Thyroid gland (tissue), 4 donors: ENCODE measurements around the gene GPR87. TPM values are rescaled to one million over a fixed set of nuclear protein-coding genes. Genes with fewer than 3 reads are reported as not detected.

Source experiments
- DNase-seq, 2 donors: peaks; one replicate each; pipeline ENCODE4 v3.0.0-alpha.2; 2019
- H3K27ac ChIP-seq, 3 donors: fragments of 200-600 bp; sonication (generic); 1 replicate in 2 of 3; 2 replicates in 1 of 3; pipeline ENCODE4 v1.5.1; 2016 to 2019; ENCODE audit warnings: mild to moderate bottlenecking in 1 of 3, moderate library complexity in 1 of 3
- H3K27me3 ChIP-seq: fragments of 200-600 bp; sonication (generic); one replicate; pipeline ENCODE4 v1.5.1; 2019
- H3K36me3 ChIP-seq, 2 donors: fragments of 200-600 bp; sonication (generic); one replicate each; pipeline ENCODE4 v1.5.1; 2016 to 2019
- H3K4me1 ChIP-seq, 2 donors: fragments of 200-600 bp; sonication (generic); one replicate each; pipeline ENCODE4 v1.5.1; 2017 to 2019
- H3K4me3 ChIP-seq, 3 donors: fragments of 200-600 bp; sonication (generic); replicated peaks in 1 of 3; 1 replicate in 2 of 3; 2 replicates in 1 of 3; pipeline ENCODE4 v1.5.1; 2016; ENCODE audit warnings: mild to moderate bottlenecking in 1 of 3
- H3K9me3 ChIP-seq: fragments of 200-600 bp; sonication (generic); one replicate; pipeline ENCODE4 v1.5.1; 2017
- POLR2A ChIP-seq, 2 donors: fragments of 450-650 bp; IDR thresholded peaks; one replicate each; pipeline ENCODE4 v1.6.1; 2017; ENCODE audit warnings: antibody characterized with exemption in 2 of 2, mild to moderate bottlenecking in 2 of 2, moderate library complexity in 1 of 2
- WGBS, 2 donors: methylation state at CpG; one replicate each; pipeline ENCODE4 v1.1.5; 2017; 5-methylcytosine and 5-hydroxymethylcytosine counted together
- intact Hi-C: fragments of 100-400 bp; cut with DNase I; formaldehyde crosslinking; loops from one replicate; pipeline ENCODE4 v1.15.1; 2023
- total RNA-seq, 4 donors: library from RNA; depleted of rRNA; stranded (reverse); fragments of >200 nt; gene quantifications; one replicate each; pipeline ENCODE4 v1.2.3, GENCODE V29; 2016
- TF ChIP-seq, protein P1 (sequence below), 6 experiments: fragments of 200-600 bp in 3 of 6; fragments of 450-650 bp in 3 of 6; sonication (generic) in 3 of 6; IDR thresholded peaks; one replicate each; pipeline ENCODE4 v1.5.1; 2016 to 2019; ENCODE audit warnings: antibody characterized with exemption in 6 of 6, mild to moderate bottlenecking in 2 of 6, inconsistent platforms in 1 of 6, moderate library complexity in 1 of 6

GPR87 gene
- total RNA-seq, 4 donors from 2014 or later, result not detected

DNA sequence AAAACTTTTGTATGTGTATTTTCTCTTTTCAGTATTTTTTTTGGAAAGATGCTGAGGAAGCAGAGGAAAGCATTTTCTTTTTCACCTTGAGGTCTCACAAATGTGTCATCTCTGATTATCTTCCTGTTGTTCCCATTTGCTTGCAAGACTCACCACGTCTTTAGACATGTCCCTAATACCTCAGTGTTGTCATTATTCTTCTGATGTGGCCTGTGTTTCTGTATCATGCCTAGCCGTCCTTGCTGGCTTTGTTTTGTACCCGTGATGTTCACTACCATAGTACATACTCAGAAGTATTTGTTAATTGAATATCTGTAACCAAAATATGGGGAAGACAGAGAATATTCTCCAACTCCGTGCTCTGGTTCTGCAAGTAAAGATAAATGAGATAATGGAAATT is 33.2 kb downstream of the GPR87 start:
- Histone ChIP-seq H3K4me3 (no peak overlapping the region), H3K27me3 (no peaks in the 10 kb centered on the region), H3K4me1 (no peaks in the 10 kb centered on the region), H3K36me3 (no peaks in the 10 kb centered on the region), H3K9me3 (no peaks in the 10 kb centered on the region), H3K27ac (no peak overlapping the region)
- WGBS, 2 donors, result 75 to 80% methylated on average over 4 of the region's 4 CpGs
- DNase-seq, result no peak
- intact Hi-C loops, result loop anchor here (5.0 to 10.0 kb wide), 2 partner anchors 56 to 119 kb away; no protein-coding TSS in a partner anchor
- no peak for TF ChIP-seq POLR2A (IDR thresholded peaks at IDR 0.05)
- TF ChIP-seq, protein P1, sequence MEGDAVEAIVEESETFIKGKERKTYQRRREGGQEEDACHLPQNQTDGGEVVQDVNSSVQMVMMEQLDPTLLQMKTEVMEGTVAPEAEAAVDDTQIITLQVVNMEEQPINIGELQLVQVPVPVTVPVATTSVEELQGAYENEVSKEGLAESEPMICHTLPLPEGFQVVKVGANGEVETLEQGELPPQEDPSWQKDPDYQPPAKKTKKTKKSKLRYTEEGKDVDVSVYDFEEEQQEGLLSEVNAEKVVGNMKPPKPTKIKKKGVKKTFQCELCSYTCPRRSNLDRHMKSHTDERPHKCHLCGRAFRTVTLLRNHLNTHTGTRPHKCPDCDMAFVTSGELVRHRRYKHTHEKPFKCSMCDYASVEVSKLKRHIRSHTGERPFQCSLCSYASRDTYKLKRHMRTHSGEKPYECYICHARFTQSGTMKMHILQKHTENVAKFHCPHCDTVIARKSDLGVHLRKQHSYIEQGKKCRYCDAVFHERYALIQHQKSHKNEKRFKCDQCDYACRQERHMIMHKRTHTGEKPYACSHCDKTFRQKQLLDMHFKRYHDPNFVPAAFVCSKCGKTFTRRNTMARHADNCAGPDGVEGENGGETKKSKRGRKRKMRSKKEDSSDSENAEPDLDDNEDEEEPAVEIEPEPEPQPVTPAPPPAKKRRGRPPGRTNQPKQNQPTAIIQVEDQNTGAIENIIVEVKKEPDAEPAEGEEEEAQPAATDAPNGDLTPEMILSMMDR (IDR thresholded peaks at IDR 0.05), result no peak

DNA sequence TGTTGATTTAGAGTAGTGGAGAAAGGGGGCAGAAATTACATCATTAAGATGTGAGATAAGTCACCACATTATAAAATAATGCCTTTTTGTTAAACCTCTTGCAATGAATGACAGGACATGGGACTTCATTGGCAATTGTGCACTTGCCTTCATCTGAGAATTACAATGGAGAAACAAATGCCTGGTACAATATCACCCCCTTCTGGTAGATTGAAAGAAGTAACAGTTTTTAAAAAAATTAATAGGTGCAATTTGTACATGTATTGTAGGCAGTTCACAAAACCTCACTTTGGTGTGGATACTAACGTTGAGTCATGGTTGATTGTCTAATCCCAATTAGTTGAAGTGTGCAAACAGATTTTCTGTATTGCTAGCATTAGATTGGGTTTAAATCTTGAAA is 33.7 kb downstream of the GPR87 start:
- WGBS, 2 donors, result 4 to 13% methylated on average over 1 of the region's 1 CpG
- no peaks in the 10 kb centered on the region for H3K9me3 ChIP-seq
- H3K4me3 ChIP-seq, result no peak overlapping the region
- no peaks in the 10 kb centered on the region for H3K4me1 ChIP-seq
- no peaks in the 10 kb centered on the region for H3K27me3 ChIP-seq
- intact Hi-C loops, result loop anchor here (5.0 to 10.0 kb wide), 2 partner anchors 56 to 118 kb away; no protein-coding TSS in a partner anchor
- H3K27ac ChIP-seq, result no peak overlapping the region
- TF ChIP-seq, protein P1 (IDR thresholded peaks at IDR 0.05), result peak in 5 of 6 experiments; percentile 37 to 75 (median 68)
- no peak for TF ChIP-seq POLR2A (IDR thresholded peaks at IDR 0.05)
- no peak for DNase-seq
- H3K36me3 ChIP-seq, result no peaks in the 10 kb centered on the region

DNA sequence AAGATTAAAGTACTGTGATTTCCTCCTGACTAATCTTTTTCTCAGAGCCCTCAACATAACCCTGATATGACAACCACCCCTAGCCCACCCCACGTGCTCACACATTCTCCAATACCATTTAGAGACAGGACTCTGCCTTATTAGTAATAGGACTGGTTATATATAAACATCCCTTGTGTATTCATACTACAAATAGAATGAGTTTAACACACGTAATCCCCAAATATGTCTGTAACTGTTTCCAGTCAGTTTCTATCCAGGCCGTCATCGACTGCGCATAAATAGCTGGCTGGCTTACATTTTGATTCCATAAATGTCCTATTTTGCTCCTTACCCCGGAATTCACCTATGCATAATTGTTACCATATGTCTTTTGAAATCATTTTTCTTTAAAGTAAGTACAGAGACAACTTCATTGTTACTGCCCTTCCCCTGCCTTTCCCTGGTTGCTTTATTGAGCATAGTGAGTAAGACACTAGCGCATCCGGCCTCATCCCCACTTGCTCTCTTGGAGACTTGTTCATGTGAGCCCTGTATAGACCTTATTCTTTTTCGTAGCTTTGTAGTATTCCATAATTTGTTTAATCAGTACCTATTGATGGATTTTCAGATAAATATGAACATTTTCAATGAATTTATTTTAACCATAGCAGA is 34.8 kb downstream of the GPR87 start:
- no peaks in the 10 kb centered on the region for H3K27me3 ChIP-seq
- intact Hi-C loops, result loop anchor here (5.0 to 10.0 kb wide), 2 partner anchors 54 to 117 kb away; no protein-coding TSS in a partner anchor
- no peak for TF ChIP-seq POLR2A (IDR thresholded peaks at IDR 0.05)
- TF ChIP-seq, protein P1 (IDR thresholded peaks at IDR 0.05), result no peak
- DNase-seq, result no peak
- H3K36me3 ChIP-seq, result no peaks in the 10 kb centered on the region
- H3K4me1 ChIP-seq, result no peaks in the 10 kb centered on the region
- H3K9me3 ChIP-seq, result no peaks in the 10 kb centered on the region
- WGBS, 2 donors, result 87% methylated on average over 9 of the region's 9 CpGs
- no peak overlapping the region for H3K4me3 ChIP-seq
- H3K27ac ChIP-seq, result no peak overlapping the region

DNA sequence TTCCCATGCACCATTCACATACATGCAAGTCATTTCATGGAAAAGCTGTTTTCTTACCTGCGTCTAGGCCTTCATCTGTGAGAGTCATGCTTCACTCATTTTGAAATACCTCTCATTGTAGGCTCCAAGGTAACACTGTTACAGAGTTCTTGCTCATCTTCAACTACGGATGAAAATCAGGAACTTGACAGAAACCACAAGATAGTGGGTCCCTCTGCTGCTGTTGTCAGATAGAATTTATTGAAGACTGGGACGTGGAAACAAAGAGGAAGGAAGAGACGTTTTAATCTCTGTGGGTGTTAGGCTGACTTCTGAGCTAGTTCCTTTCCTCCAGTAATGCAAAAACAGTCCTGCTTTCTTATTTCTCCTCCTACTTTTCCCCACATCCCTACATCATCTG is 38.4 kb downstream of the GPR87 start, which contains the start of gene P2RY14:
TSS of gene P2RY14 (minus strand) at position 313 of the 400 bp plus-strand sequence. CDS start 64,226 bp downstream, outside the sequence.
- TF ChIP-seq POLR2A (IDR thresholded peaks at IDR 0.05), result no peak
- TF ChIP-seq, protein P1 (IDR thresholded peaks at IDR 0.05), result no peak
- H3K27me3 ChIP-seq, result no peaks in the 10 kb centered on the region
- no peaks in the 10 kb centered on the region for H3K4me1 ChIP-seq
- intact Hi-C loops, result no loop called here
- no peaks in the 10 kb centered on the region for H3K9me3 ChIP-seq
- 55 to 62% methylated on average over 4 of the region's 4 CpGs for WGBS, 2 donors
- H3K36me3 ChIP-seq, result no peaks in the 10 kb centered on the region
- H3K27ac ChIP-seq, result no peak within 1 kb of the TSS
- DNase-seq, result no peak
- no peak within 1 kb of the TSS for H3K4me3 ChIP-seq

DNA sequence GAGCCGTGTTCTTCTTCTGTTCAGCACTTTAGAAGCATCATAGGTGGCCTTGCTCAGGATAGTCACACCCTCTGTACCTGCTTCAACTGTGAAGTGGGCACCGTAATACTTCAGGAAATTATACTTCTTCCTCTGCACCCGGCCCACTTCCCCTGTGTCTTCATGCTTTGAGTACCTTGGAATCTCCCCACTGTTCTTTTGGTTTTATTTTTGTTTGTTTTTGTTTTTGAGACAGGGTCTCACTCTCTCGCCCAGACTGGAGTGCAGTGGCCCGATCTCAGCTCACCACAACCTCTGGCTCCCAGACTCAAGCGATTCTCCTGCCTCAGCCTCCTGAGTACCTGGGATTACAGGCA is 40.0 kb downstream of the GPR87 start:
- no peak for DNase-seq
- no peak for TF ChIP-seq POLR2A (IDR thresholded peaks at IDR 0.05)
- TF ChIP-seq, protein P1 (IDR thresholded peaks at IDR 0.05), result no peak
- H3K27me3 ChIP-seq, result no peaks in the 10 kb centered on the region
- 81 to 84% methylated on average over 6 of the region's 6 CpGs for WGBS, 2 donors
- H3K27ac ChIP-seq, result no peak overlapping the region
- no peaks in the 10 kb centered on the region for H3K4me1 ChIP-seq
- intact Hi-C loops, result no loop called here
- H3K36me3 ChIP-seq, result no peaks in the 10 kb centered on the region
- H3K4me3 ChIP-seq, result no peak overlapping the region
- no peaks in the 10 kb centered on the region for H3K9me3 ChIP-seq
